GM21786 (cell line): ENCODE results near the gene TMSB4X.
"Not testable (repeated sequence)": the region's sequence is repeated elsewhere in the genome, so short reads cannot be mapped to it uniquely, and the experiment has no call there.

Source experiments
- ATAC-seq: cut with Tn5 transposase; IDR thresholded peaks from one replicate; pipeline ENCODE4 v1.9.1; 2021; ENCODE audit not compliant: unreplicated experiment

TMSB4X gene

GRCh38 chrX:12974796-12975669 is at the start of gene TMSB4X:
Gene TMSB4X, plus strand, starts transcription at chrX:12975110.
- ATAC-seq: peak; percentile 32

- no peak for ATAC-seq
Measured at GRCh38 chrX:12929701-12930100, 45.2 kb upstream of the TMSB4X start.

GRCh38 chrX:12930150-12930549 is 44.8 kb upstream of the TMSB4X start:
- no peak for ATAC-seq

- no peak for ATAC-seq
Measured at GRCh38 chrX:12932244-12932643, 42.7 kb upstream of the TMSB4X start.

GRCh38 chrX:12934850-12935249 is 40.1 kb upstream of the TMSB4X start:
- no peak for ATAC-seq

GRCh38 chrX:12936947-12937346 is 38.0 kb upstream of the TMSB4X start:
- no peak for ATAC-seq

- not testable (repeated sequence) for ATAC-seq
Measured at GRCh38 chrX:12940471-12940870, 34.4 kb upstream of the TMSB4X start.

- not testable (repeated sequence) for ATAC-seq
Measured at GRCh38 chrX:12943592-12943991, 31.3 kb upstream of the TMSB4X start.

GRCh38 chrX:12944452-12944851 is 30.5 kb upstream of the TMSB4X start:
- ATAC-seq: not testable (repeated sequence)

GRCh38 chrX:12945494-12945893 is 29.4 kb upstream of the TMSB4X start:
- no peak for ATAC-seq

- no peak for ATAC-seq
Measured at GRCh38 chrX:12946406-12946805, 28.5 kb upstream of the TMSB4X start.

GRCh38 chrX:12946838-12947544 is 27.9 kb upstream of the TMSB4X start:
- no peak for ATAC-seq

- ATAC-seq: no peak
Measured at GRCh38 chrX:12947545-12948235, 27.2 kb upstream of the TMSB4X start.

GRCh38 chrX:12948495-12948894 is 26.4 kb upstream of the TMSB4X start:
- no peak for ATAC-seq

GRCh38 chrX:12949205-12949926 is 25.5 kb upstream of the TMSB4X start:
- no peak for ATAC-seq

GRCh38 chrX:12949927-12950656 is 24.8 kb upstream of the TMSB4X start:
- peak; percentile 62 for ATAC-seq

- ATAC-seq: peak; percentile 47
Measured at GRCh38 chrX:12950851-12951594, 23.9 kb upstream of the TMSB4X start.

GRCh38 chrX:12951595-12951975 is 23.3 kb upstream of the TMSB4X start:
- no peak for ATAC-seq

- ATAC-seq: no peak
Measured at GRCh38 chrX:12953420-12953819, 21.5 kb upstream of the TMSB4X start.

GRCh38 chrX:12954376-12954775 is 20.5 kb upstream of the TMSB4X start:
- ATAC-seq: no peak
